Measurements from ENCODE around the gene ANAPC15. TPM values are rescaled to one million over a fixed set of nuclear protein-coding genes. Genes with fewer than 3 reads are reported as not detected.
"Not testable (repeated sequence)": the region's sequence is repeated elsewhere in the genome, so short reads cannot be mapped to it uniquely, and the experiment has no call there.

The ANAPC15 gene
- total RNA-seq (29.8 TPM), polyA plus RNA-seq (ENCODE audit: insufficient read depth in 1 of 8, insufficient read length in 8 of 8, low replicate concordance in 1 of 8) (10 to 100 TPM; 30.7 to 38.7 (median 35.5) TPM)
- long read RNA-seq, donor 1, transcript ANAPC15-201 (6 exons, 886 nt) = major isoform, 5 of 11 reads
- long read RNA-seq, donor 1, partial matches to known transcripts = 0 of 11 reads
- long read RNA-seq, donor 1, other reads (novel, unspliced or antisense) = 0 of 11 reads
- long read RNA-seq, donor 2, partial matches to known transcripts = 0 of 3 reads
- long read RNA-seq, donor 2, other reads (novel, unspliced or antisense) = 0 of 3 reads
- long read RNA-seq, donor 3, transcript ANAPC15-208 (6 exons, 867 nt) = minor isoform, 8 of 21 reads
- long read RNA-seq, donor 3, transcript ANAPC15-201 (6 exons, 886 nt) = major isoform, 12 of 21 reads
- long read RNA-seq, donor 3, partial matches to known transcripts = 0 of 21 reads
- long read RNA-seq, donor 3, other reads (novel, unspliced or antisense) = 0 of 21 reads
- long read RNA-seq, donor 4, transcript ANAPC15-201 (6 exons, 886 nt) = major isoform, 6 of 15 reads
- long read RNA-seq, donor 4, transcript ANAPC15-208 (6 exons, 867 nt) = major isoform, 6 of 15 reads
- long read RNA-seq, donor 4, partial matches to known transcripts = 0 of 15 reads
- long read RNA-seq, donor 4, other reads (novel, unspliced or antisense) = 0 of 15 reads
- long read RNA-seq, donor 5, transcript ANAPC15-201 (6 exons, 886 nt) = major isoform, 14 of 30 reads
- long read RNA-seq, donor 5, transcript ANAPC15-208 (6 exons, 867 nt) = minor isoform, 9 of 30 reads
- long read RNA-seq, donor 5, partial matches to known transcripts = 0 of 30 reads
- long read RNA-seq, donor 5, other reads (novel, unspliced or antisense) = 0 of 30 reads
- long read RNA-seq, donor 6, transcript ANAPC15-208 (6 exons, 867 nt) = minor isoform, 5 of 27 reads
- long read RNA-seq, donor 6, transcript ANAPC15-201 (6 exons, 886 nt) = major isoform, 14 of 27 reads
- long read RNA-seq, donor 6, partial matches to known transcripts = 5 of 27 reads
- long read RNA-seq, donor 6, other reads (novel, unspliced or antisense) = 0 of 27 reads
- long read RNA-seq, donor 7, transcript ANAPC15-201 (6 exons, 886 nt) = major isoform, 14 of 21 reads
- long read RNA-seq, donor 7, partial matches to known transcripts = 0 of 21 reads
- long read RNA-seq, donor 7, other reads (novel, unspliced or antisense) = 0 of 21 reads
- long read RNA-seq, donor 8, transcript ANAPC15-201 (6 exons, 886 nt) = major isoform, 8 of 12 reads
- long read RNA-seq, donor 8, partial matches to known transcripts = 0 of 12 reads
- long read RNA-seq, donor 8, other reads (novel, unspliced or antisense) = 0 of 12 reads
- long read RNA-seq, donor 9, transcript ANAPC15-201 (6 exons, 886 nt) = major isoform, 7 of 15 reads
- long read RNA-seq, donor 9, transcript ANAPC15-208 (6 exons, 867 nt) = minor isoform, 5 of 15 reads
- long read RNA-seq, donor 9, partial matches to known transcripts = 0 of 15 reads
- long read RNA-seq, donor 9, other reads (novel, unspliced or antisense) = 0 of 15 reads
- long read RNA-seq, donor 10, transcript ANAPC15-201 (6 exons, 886 nt) = minor isoform, 8 of 21 reads
- long read RNA-seq, donor 10, transcript ANAPC15-208 (6 exons, 867 nt) = major isoform, 9 of 21 reads
- long read RNA-seq, donor 10, partial matches to known transcripts = 0 of 21 reads
- long read RNA-seq, donor 10, other reads (novel, unspliced or antisense) = 0 of 21 reads
- long read RNA-seq, donor 11, transcript ANAPC15-201 (6 exons, 886 nt) = major isoform, 9 of 19 reads
- long read RNA-seq, donor 11, transcript ANAPC15-208 (6 exons, 867 nt) = minor isoform, 6 of 19 reads
- long read RNA-seq, donor 11, partial matches to known transcripts = 0 of 19 reads
- long read RNA-seq, donor 11, other reads (novel, unspliced or antisense) = 0 of 19 reads

DNA sequence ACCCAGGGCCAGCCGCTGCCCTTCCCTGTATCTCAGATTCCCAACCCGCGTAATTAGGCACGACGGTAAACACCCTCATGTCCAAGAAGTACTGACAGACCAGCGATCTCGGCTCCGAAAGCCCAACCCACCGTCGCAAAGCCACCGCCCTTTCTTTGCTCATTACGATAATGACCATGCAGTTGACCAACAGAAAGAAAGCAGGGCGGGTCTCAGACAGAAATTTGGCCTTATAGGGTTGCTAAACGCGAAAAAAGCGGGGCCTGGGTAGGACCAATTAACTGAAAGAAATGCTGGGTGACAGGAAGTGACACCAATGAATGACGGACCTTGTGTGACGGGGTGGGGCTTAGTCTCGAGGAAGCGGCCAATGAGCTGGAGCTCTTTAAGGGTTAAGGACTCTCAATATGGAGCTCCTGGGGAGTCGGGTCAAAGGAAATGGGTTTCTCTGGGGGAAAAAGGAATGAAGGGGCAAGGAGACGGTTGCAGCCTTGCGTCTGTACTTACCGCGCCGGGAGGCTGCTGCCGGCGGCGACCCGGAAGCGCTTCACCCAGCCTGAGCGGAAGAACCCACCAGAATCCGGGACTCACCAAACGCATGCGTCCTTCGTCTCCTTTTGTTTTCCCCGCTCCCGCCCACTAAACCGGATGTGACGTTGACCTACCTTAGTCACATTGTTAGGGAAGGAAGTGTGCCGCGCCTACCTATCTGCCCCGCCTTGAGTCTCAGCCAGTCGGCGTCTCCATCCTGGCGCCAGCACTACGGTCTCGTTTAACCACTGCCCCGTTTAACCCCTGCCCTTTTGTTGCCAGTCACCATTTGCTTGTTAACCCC is at the start of gene ANAPC15:
Gene ANAPC15 (minus strand): TSS at position 553 of the 835 bp plus-strand sequence. CDS start 1,419 bp downstream, outside the sequence.
- peak; percentile 100 for DNase-seq
- peak within 1 kb of the TSS; percentile 100 for H3K27ac ChIP-seq (ENCODE audit: low read length)
- under 1% methylated on average over 49 of the region's 49 CpGs for WGBS (ENCODE audit: insufficient coverage)
- no peaks in the 10 kb centered on the region for H3K9me3 ChIP-seq (replicated peaks; ENCODE audit: control insufficient read depth, low read depth, low read length)
- peaks cover 10% of the 10 kb centered on the region for H3K27me3 ChIP-seq (ENCODE audit: control insufficient read depth, insufficient read depth, low read length)
- H3K4me3 ChIP-seq (ENCODE audit: low read length) = peak within 1 kb of the TSS; percentile 91
- H3K4me1 ChIP-seq (ENCODE audit: control insufficient read depth, insufficient read depth, low read length) = peaks cover 13% of the 10 kb centered on the region
- peaks cover 24% of the 10 kb centered on the region for H3K36me3 ChIP-seq (ENCODE audit: control insufficient read depth, insufficient read depth, low read length)

DNA sequence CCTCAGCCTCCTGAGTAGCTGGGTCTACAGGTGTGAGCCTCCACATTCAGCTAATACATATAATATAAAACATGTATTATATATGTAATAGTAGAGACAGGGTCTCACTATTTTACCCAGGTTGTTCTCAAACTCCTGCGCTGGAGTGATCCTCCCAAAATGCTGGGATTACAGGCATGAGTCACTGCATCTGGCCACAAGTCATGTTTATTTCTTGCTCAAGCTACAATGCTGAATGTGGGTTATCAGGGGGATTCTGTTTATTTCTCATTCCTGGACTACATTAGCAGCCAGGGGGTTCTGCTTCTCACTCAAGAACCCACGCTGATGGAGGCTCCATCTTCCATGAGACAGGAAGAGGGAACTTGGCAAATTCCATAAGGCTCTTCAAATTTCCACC is 47.8 kb upstream of the ANAPC15 start:
- no peak for DNase-seq
- Histone ChIP-seq H3K36me3 (ENCODE audit: control insufficient read depth, insufficient read depth, low read length) (no peaks in the 10 kb centered on the region), H3K27ac (ENCODE audit: low read length) (no peak overlapping the region), H3K9me3 (replicated peaks; ENCODE audit: control insufficient read depth, low read depth, low read length) (no peaks in the 10 kb centered on the region), H3K27me3 (ENCODE audit: control insufficient read depth, insufficient read depth, low read length) (peaks cover 21% of the 10 kb centered on the region), H3K4me1 (ENCODE audit: control insufficient read depth, insufficient read depth, low read length) (no peaks in the 10 kb centered on the region), H3K4me3 (ENCODE audit: low read length) (no peak overlapping the region)
- WGBS (ENCODE audit: insufficient coverage) = 43% methylated on average over 1 of the region's 2 CpGs

DNA sequence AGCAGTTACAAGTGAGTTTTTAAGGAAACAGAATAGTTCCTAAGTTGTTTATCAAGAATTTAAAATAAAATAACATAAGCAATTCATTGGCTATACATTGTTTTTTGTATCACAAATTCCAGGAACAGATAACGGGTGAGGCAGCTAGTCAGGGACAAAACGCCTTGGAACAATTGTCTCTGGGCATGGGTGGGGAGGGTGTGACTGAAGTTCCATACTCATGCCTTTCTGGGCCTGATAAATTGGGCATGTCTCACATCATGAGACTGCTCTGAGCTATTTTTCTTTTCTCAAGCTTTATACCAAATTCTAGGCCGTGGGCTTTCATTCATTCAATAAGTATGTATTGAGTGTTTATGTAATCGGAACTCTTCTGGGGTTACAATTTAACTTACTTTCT is 44.6 kb upstream of the ANAPC15 start:
- Histone ChIP-seq H3K4me1 (ENCODE audit: control insufficient read depth, insufficient read depth, low read length) (no peaks in the 10 kb centered on the region), H3K27ac (ENCODE audit: low read length) (no peak overlapping the region), H3K4me3 (ENCODE audit: low read length) (no peak overlapping the region), H3K36me3 (ENCODE audit: control insufficient read depth, insufficient read depth, low read length) (no peaks in the 10 kb centered on the region), H3K27me3 (ENCODE audit: control insufficient read depth, insufficient read depth, low read length) (peaks cover 18% of the 10 kb centered on the region), H3K9me3 (replicated peaks; ENCODE audit: control insufficient read depth, low read depth, low read length) (no peaks in the 10 kb centered on the region)
- no peak for DNase-seq
- 100% methylated on average over 1 of the region's 4 CpGs for WGBS (ENCODE audit: insufficient coverage)

DNA sequence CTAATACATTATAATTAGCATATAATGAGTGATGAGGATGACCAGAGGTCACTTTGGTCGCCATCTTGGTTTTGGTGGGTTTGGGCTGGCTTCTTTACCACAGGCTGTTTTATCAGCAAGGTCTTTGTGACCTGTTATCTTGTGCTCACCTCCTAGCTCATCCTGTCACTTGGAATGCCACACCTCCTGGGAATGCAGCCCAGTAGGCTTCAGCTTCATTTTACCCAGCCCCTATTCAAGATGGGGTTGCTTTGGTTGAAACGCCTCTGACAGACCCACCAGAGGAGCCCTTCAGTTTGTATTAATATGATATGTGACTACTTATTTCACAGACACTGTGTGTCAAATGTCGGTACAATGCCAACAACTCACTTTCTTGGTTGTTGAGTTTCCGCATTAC is 43.3 kb upstream of the ANAPC15 start:
- WGBS (ENCODE audit: insufficient coverage) = no CpG with 5 or more reads among the region's 4 CpGs
- no peaks in the 10 kb centered on the region for H3K4me1 ChIP-seq (ENCODE audit: control insufficient read depth, insufficient read depth, low read length)
- H3K27ac ChIP-seq (ENCODE audit: low read length) = no peak overlapping the region

DNA sequence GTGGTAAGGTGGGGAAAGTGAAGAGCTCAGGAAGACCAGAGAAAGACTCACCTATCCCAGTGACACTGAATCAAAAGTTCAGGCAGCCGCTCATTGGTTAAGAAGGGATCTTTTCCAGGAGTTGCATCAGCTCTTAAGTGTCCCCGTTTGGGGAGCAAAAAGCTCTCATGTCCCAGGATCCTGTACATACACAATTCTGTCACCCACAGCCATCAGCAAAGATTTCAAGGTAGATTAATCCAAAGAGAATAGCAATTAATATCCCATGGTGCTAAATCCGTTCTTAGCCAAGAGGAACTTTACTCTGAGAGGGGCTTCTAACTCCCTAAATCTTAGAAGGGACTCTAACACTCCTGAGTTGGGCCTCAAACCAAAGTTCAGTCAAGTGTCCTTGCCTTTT is 42.3 kb upstream of the ANAPC15 start:
- Histone ChIP-seq H3K27ac (ENCODE audit: low read length) (no peak overlapping the region), H3K4me3 (ENCODE audit: low read length) (no peak overlapping the region), H3K9me3 (replicated peaks; ENCODE audit: control insufficient read depth, low read depth, low read length) (no peaks in the 10 kb centered on the region), H3K4me1 (ENCODE audit: control insufficient read depth, insufficient read depth, low read length) (no peaks in the 10 kb centered on the region), H3K36me3 (ENCODE audit: control insufficient read depth, insufficient read depth, low read length) (no peaks in the 10 kb centered on the region), H3K27me3 (ENCODE audit: control insufficient read depth, insufficient read depth, low read length) (peaks cover 14% of the 10 kb centered on the region)
- 78% methylated on average over 1 of the region's 3 CpGs for WGBS (ENCODE audit: insufficient coverage)
- no peak for DNase-seq

More for the DNA sequence above, 43.3 kb upstream of the ANAPC15 start:
- no peak for DNase-seq
- Histone ChIP-seq H3K9me3 (replicated peaks; ENCODE audit: control insufficient read depth, low read depth, low read length) (no peaks in the 10 kb centered on the region), H3K4me3 (ENCODE audit: low read length) (no peak overlapping the region), H3K27me3 (ENCODE audit: control insufficient read depth, insufficient read depth, low read length) (peaks cover 16% of the 10 kb centered on the region), H3K36me3 (ENCODE audit: control insufficient read depth, insufficient read depth, low read length) (no peaks in the 10 kb centered on the region)

DNA sequence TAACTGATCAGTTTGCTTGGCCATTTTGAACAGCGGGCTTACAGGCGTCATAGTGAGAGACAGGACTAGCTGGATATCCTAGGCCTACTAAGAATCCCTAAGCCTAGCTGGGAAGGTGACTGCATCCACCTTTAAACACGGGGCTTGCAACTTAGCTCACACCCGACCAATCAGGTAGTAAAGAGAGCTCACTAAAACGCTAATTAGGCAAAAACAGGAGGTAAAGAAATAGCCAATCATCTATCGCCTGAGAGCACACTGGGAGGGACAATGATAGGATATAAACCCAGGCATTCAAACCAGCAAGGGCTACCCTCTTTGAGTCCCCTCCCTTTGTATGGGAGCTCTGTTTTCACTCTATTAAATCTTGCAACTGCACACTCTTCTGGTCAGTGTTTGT is 41.4 kb upstream of the ANAPC15 start:
- WGBS (ENCODE audit: insufficient coverage) = 80% methylated on average over 1 of the region's 6 CpGs
- not testable (repeated sequence) for H3K36me3 ChIP-seq (ENCODE audit: control insufficient read depth, insufficient read depth, low read length); H3K4me3 ChIP-seq (ENCODE audit: low read length); DNase-seq; H3K27ac ChIP-seq (ENCODE audit: low read length); H3K9me3 ChIP-seq (replicated peaks; ENCODE audit: control insufficient read depth, low read depth, low read length); H3K4me1 ChIP-seq (ENCODE audit: control insufficient read depth, insufficient read depth, low read length); H3K27me3 ChIP-seq (ENCODE audit: control insufficient read depth, insufficient read depth, low read length)

DNA sequence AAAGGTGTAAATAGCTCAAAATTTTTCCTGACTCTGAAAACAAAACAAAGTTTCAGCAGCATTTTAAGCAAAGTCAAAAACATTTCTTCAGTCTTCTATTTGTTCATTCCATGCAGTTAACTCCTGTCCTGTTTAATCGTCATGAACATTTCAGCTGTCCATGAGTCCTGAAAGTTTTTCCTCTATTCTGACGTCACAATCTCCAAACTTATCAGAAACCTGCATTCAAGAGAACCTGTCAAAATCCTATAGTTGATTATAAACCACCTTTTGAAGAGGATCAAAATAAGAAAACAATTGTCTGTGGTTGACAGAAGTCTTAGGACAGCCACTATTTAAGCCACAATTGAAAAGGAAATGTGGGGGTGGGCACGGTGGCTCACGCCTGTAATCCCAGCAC is 38.4 kb upstream of the ANAPC15 start:
- no peaks in the 10 kb centered on the region for H3K4me1 ChIP-seq (ENCODE audit: control insufficient read depth, insufficient read depth, low read length)
- WGBS (ENCODE audit: insufficient coverage) = no CpG with 5 or more reads among the region's 4 CpGs
- no peaks in the 10 kb centered on the region for H3K36me3 ChIP-seq (ENCODE audit: control insufficient read depth, insufficient read depth, low read length)

DNA sequence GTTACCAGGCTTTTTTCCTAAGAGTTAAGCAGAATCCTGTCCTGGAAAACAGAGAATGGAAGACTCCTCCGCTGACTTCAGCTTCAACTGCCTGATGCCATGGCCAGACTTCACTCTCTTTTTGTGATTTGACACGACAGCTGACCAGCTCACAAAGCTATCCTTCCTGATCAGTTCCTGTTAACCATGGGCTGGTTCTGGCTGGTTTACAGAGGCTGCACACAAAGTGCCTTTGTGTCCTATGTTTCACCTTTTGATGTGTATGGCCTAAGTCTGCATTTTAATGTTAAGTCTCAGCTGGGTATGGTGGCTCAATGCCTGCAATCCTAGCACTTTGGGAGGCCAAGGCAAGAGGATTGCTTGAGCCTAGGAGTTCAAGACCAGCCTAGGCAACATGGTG is 34.1 kb upstream of the ANAPC15 start:
- no peak overlapping the region for H3K4me3 ChIP-seq (ENCODE audit: low read length)
- no peak overlapping the region for H3K27ac ChIP-seq (ENCODE audit: low read length)
- no peaks in the 10 kb centered on the region for H3K4me1 ChIP-seq (ENCODE audit: control insufficient read depth, insufficient read depth, low read length)
- peak; percentile 7 for DNase-seq
- WGBS (ENCODE audit: insufficient coverage) = 0% methylated on average over 1 of the region's 2 CpGs
- no peaks in the 10 kb centered on the region for H3K36me3 ChIP-seq (ENCODE audit: control insufficient read depth, insufficient read depth, low read length)
- H3K9me3 ChIP-seq (replicated peaks; ENCODE audit: control insufficient read depth, low read depth, low read length) = no peaks in the 10 kb centered on the region
- H3K27me3 ChIP-seq (ENCODE audit: control insufficient read depth, insufficient read depth, low read length) = no peaks in the 10 kb centered on the region

More for the DNA sequence above, 38.4 kb upstream of the ANAPC15 start:
- no peak overlapping the region for H3K4me3 ChIP-seq (ENCODE audit: low read length)
- no peaks in the 10 kb centered on the region for H3K9me3 ChIP-seq (replicated peaks; ENCODE audit: control insufficient read depth, low read depth, low read length)
- H3K27ac ChIP-seq (ENCODE audit: low read length) = no peak overlapping the region
- no peak for DNase-seq
- H3K27me3 ChIP-seq (ENCODE audit: control insufficient read depth, insufficient read depth, low read length) = no peaks in the 10 kb centered on the region
